ENCODE measurements around the gene FHOD3.
"Not testable (repeated sequence)": the region's sequence is repeated elsewhere in the genome, so short reads cannot be mapped to it uniquely, and the experiment has no call there.

FHOD3 gene

DNA sequence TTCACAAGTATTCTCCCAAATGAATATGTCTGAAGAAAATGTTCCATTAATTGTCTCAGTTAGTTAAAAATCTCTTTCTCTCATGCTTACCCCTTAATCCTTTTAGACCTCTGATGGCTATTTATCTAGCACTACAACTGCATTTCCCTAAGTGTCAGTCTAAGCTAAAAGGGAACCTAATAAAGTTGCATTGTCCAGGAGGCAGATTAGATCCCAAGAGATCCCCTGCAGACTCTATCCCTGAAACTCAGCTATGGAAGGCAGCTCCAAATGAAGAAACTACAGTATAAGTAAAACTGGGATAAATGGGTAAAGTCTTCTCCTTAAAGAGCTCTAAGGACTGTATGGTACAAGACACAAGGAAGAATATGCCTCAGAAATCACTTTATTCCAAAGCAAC lies 518.6 kb downstream of the FHOD3 start:
- DNase-seq: not testable (repeated sequence)

- DNase-seq: no peak
Measured at GRCh38 chr18:36817039-36817438, 519.5 kb downstream of the FHOD3 start.

GRCh38 chr18:36818652-36819051 lies 521.1 kb downstream of the FHOD3 start:
- no peak for DNase-seq

DNA sequence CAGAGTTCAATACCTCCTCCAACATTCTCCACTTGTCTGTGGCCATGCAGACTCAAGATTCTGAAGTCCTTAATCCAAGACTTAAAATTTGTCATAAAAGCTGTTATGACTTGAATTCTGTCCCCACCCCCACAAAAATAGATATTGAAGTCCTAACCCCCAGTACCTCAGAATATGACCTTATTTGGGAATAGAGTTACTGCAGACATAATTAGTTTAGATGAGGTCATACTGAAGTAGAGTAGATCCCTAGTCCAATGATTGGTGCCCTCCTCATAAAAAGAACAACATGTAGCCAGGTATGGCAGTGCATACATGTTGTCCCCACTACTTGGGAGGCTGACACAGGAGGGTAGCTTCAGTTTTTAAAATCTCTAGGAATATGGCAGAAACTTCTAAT lies 522.1 kb downstream of the FHOD3 start:
- no peak for DNase-seq

- DNase-seq: no peak
Measured at GRCh38 chr18:36821681-36822080, 524.2 kb downstream of the FHOD3 start.

DNA sequence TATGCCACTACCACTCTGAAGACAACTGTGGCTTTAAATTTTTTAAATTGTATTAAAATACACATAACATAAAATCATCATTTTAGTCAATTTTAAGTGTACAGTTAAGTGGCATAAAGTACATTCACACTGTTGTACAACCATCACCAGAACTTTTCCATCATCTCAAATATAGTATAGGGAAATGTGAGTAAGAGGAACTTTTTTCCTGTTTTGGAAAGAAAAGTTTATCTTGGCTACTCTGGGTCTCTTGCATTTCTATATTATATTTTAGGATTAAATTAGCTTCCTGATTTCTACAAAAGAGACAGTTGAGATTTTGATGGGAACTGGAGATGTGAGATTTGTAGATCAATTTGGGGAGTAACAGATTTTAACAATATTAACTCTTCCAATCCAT lies 528.0 kb downstream of the FHOD3 start:
- no peak for DNase-seq

- DNase-seq: no peak
Measured at GRCh38 chr18:36826556-36826955, 529.0 kb downstream of the FHOD3 start.

DNA sequence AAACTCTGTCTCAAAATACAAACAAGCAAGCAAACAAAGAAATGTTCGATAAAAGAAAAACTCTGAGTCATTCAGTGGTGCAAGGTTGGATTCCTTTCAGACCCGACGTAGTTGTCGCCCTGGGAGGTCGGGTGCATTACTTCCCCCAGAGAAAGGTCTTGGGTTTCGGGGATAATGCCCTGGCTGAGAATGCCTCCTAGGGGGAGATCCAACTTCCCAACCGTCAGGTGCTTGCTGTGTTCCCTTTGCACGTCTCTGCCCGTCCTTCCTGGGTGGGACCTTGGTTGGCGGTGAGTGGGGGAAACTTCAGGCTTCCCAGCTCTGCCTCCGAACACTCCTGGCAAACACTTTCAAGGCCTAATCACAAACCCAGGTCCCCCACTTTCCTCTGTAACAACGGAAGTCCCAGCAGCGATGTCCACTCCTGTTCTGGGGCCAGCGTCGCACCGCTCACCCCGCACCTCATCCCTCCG lies 530.7 kb downstream of the FHOD3 start:
- peak in 1 of 4 experiments; percentile 8 for DNase-seq

GRCh38 chr18:36828630-36829361 lies 531.3 kb downstream of the FHOD3 start, which contains the start of the genes KIAA1328 and TPGS2:
TSS of gene KIAA1328 (plus strand) at chr18:36829127. CDS start at chr18:36829139, 12 bp downstream.
TSS of gene TPGS2 (minus strand) at chr18:36829002. CDS start at chr18:36828767, 235 bp downstream.
- DNase-seq: peak; percentile 64 to 83 (median 66)

All from activated naive CD4-positive, alpha-beta T cell (primary cell).